Measurements from ENCODE around the gene TRIM67. TPM values are rescaled to one million over a fixed set of nuclear protein-coding genes. Genes with fewer than 3 reads are reported as not detected.

Gene TRIM67
- total RNA-seq, 1 experiment from 2014 or later: not detected

- TF ChIP-seq ATF6 (CRISPR knock-in tag; IDR thresholded peaks at IDR 0.05): no peak
- TF ChIP-seq USF2 (CRISPR knock-in tag; IDR thresholded peaks at IDR 0.05): no peak
- TF ChIP-seq KAT7 (CRISPR knock-in tag; IDR thresholded peaks at IDR 0.05; ENCODE audit: borderline replicate concordance): no peak
- no peak for TF ChIP-seq FOXK1 (CRISPR knock-in tag; IDR thresholded peaks at IDR 0.05)
- TF ChIP-seq HMGXB4 (CRISPR knock-in tag; IDR thresholded peaks at IDR 0.05): no peak
- TF ChIP-seq ATF2 (CRISPR knock-in tag; IDR thresholded peaks at IDR 0.05; ENCODE audit: borderline replicate concordance, low read depth): no peak
- no peak for TF ChIP-seq SP1 (CRISPR knock-in tag; conservative IDR thresholded peaks at IDR 0.05)
- TF ChIP-seq SMAD4 (CRISPR knock-in tag; IDR thresholded peaks at IDR 0.05): no peak
- TF ChIP-seq ZNF396 (CRISPR knock-in tag; IDR thresholded peaks at IDR 0.05; ENCODE audit: borderline replicate concordance): no peak
- no peak for TF ChIP-seq ZNF425 (CRISPR knock-in tag; conservative IDR thresholded peaks at IDR 0.05)
- TF ChIP-seq ZNF121 (CRISPR knock-in tag; IDR thresholded peaks at IDR 0.05): no peak
- no peak for TF ChIP-seq GRHL2 (CRISPR knock-in tag; IDR thresholded peaks at IDR 0.05; ENCODE audit: insufficient replicate concordance, severe bottlenecking)
- no peak for TF ChIP-seq ZNF263 (CRISPR knock-in tag; IDR thresholded peaks at IDR 0.05; ENCODE audit: low read depth)
- no peak for DNase-seq (ENCODE audit: low spot score)
- Mint-ChIP-seq H3K9me3 (no peaks in the 10 kb centered on the region), H3K4me1 (no peaks in the 10 kb centered on the region), H3K27ac (no peak overlapping the region), H3K36me3 (no peaks in the 10 kb centered on the region), H3K4me3 (no peak overlapping the region), H3K27me3 (ENCODE audit: low read depth) (peaks cover 88% of the 10 kb centered on the region)
- CTCF ChIA-PET: no interaction called here
- POLR2A ChIA-PET: interaction anchor here (0.6 kb wide), 1 partner anchor 1478 kb away, joined by 3 read pairs; no protein-coding TSS in a partner anchor
- no peak for ATAC-seq
These were observed 2.1 kb downstream of the TRIM67 start for GRCh38 chr1:231163830-231164427.

GRCh38 chr1:231165371-231165770, 3.5 kb downstream of the TRIM67 start:
- Mint-ChIP-seq H3K36me3 (no peaks in the 10 kb centered on the region), H3K27ac (no peak overlapping the region), H3K27me3 (ENCODE audit: low read depth) (peaks cover 73% of the 10 kb centered on the region), H3K4me1 (no peaks in the 10 kb centered on the region), H3K4me3 (no peak overlapping the region), H3K9me3 (no peaks in the 10 kb centered on the region)
- no peak for ATAC-seq
- no peak for DNase-seq (ENCODE audit: low spot score)
- POLR2A ChIA-PET: no interaction called here
- CTCF ChIA-PET: interaction anchor here (1.4 kb wide), 1 partner anchor 46 kb away, joined by 4 read pairs; no protein-coding TSS in a partner anchor
- TF ChIP-seq ZBTB43 (CRISPR knock-in tag; IDR thresholded peaks at IDR 0.05): no peak
- TF ChIP-seq TCF7 (CRISPR knock-in tag; IDR thresholded peaks at IDR 0.05; ENCODE audit: low read depth): no peak
- TF ChIP-seq ZSCAN18 (CRISPR knock-in tag; IDR thresholded peaks at IDR 0.05): no peak
- TF ChIP-seq ZNF532 (CRISPR knock-in tag; IDR thresholded peaks at IDR 0.05; ENCODE audit: borderline replicate concordance): no peak
- no peak for TF ChIP-seq HMGA2 (CRISPR knock-in tag; IDR thresholded peaks at IDR 0.05)
